Lower leg skin (tissue), 3 donors: ENCODE measurements around the gene CD74.

Source experiments
- POLR2A ChIP-seq, 2 donors: fragments of 450-650 bp; IDR thresholded peaks; one replicate each; pipeline ENCODE4 v1.6.1; 2016 to 2017; ENCODE audit warnings: antibody characterized with exemption in 2 of 2, mild to moderate bottlenecking in 1 of 2, moderate library complexity in 1 of 2
- TF ChIP-seq, protein P1 (sequence below), 3 donors: fragments of 450-650 bp; IDR thresholded peaks; one replicate each; pipeline ENCODE4 v1.5.1; 2016; ENCODE audit warnings: antibody characterized with exemption in 3 of 3, mild to moderate bottlenecking in 3 of 3, moderate library complexity in 2 of 3

GRCh38 chr5:150448952-150449516 is 36.3 kb upstream of the CD74 start:
- TF ChIP-seq, protein P1, sequence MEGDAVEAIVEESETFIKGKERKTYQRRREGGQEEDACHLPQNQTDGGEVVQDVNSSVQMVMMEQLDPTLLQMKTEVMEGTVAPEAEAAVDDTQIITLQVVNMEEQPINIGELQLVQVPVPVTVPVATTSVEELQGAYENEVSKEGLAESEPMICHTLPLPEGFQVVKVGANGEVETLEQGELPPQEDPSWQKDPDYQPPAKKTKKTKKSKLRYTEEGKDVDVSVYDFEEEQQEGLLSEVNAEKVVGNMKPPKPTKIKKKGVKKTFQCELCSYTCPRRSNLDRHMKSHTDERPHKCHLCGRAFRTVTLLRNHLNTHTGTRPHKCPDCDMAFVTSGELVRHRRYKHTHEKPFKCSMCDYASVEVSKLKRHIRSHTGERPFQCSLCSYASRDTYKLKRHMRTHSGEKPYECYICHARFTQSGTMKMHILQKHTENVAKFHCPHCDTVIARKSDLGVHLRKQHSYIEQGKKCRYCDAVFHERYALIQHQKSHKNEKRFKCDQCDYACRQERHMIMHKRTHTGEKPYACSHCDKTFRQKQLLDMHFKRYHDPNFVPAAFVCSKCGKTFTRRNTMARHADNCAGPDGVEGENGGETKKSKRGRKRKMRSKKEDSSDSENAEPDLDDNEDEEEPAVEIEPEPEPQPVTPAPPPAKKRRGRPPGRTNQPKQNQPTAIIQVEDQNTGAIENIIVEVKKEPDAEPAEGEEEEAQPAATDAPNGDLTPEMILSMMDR (IDR thresholded peaks at IDR 0.05), result no peak
- TF ChIP-seq POLR2A (IDR thresholded peaks at IDR 0.05), result no peak
